GM19468 (cell line): ENCODE results near the gene LYPD6B.
A peak's percentile ranks its signal among the peaks of the same experiment; 100 is the strongest.

Experiments used
- ATAC-seq: cut with Tn5 transposase; IDR thresholded peaks from one replicate; pipeline ENCODE4 v1.9.1; 2021; ENCODE audit warnings: mild to moderate bottlenecking, moderate library complexity, moderate number of reproducible peaks; ENCODE audit not compliant: unreplicated experiment; ENCODE audit errors: extremely low read depth

The LYPD6B gene

GRCh38 chr2:149037851-149038250 lies 648 bp upstream of the LYPD6B start:
- no peak for ATAC-seq

GRCh38 chr2:149039213-149039724 lies 770 bp downstream of the LYPD6B start:
- ATAC-seq = no peak

GRCh38 chr2:149040451-149040850 lies 2.0 kb downstream of the LYPD6B start:
- no peak for ATAC-seq

- no peak for ATAC-seq
Observed at GRCh38 chr2:149041482-149041881, 3.0 kb downstream of the LYPD6B start.

- no peak for ATAC-seq
Observed at GRCh38 chr2:149042881-149043280, 4.4 kb downstream of the LYPD6B start.

GRCh38 chr2:149044500-149044899 lies 6.0 kb downstream of the LYPD6B start:
- ATAC-seq = no peak

- no peak for ATAC-seq
Observed at GRCh38 chr2:149047118-149047517, 8.6 kb downstream of the LYPD6B start.

- ATAC-seq = no peak
Observed at GRCh38 chr2:149049142-149049541, 10.6 kb downstream of the LYPD6B start.

GRCh38 chr2:149050188-149050587 lies 11.7 kb downstream of the LYPD6B start:
- peak; percentile 52 for ATAC-seq

- no peak for ATAC-seq
Observed at GRCh38 chr2:149055751-149056150, 17.3 kb downstream of the LYPD6B start.

- ATAC-seq = no peak
Observed at GRCh38 chr2:149056541-149057255, 18.2 kb downstream of the LYPD6B start.

GRCh38 chr2:149057401-149057800 lies 18.9 kb downstream of the LYPD6B start:
- ATAC-seq = no peak

- no peak for ATAC-seq
Observed at GRCh38 chr2:149058936-149059335, 20.4 kb downstream of the LYPD6B start.

GRCh38 chr2:149059822-149060221 lies 21.3 kb downstream of the LYPD6B start:
- no peak for ATAC-seq

- no peak for ATAC-seq
Observed at GRCh38 chr2:149061133-149061745, 22.7 kb downstream of the LYPD6B start.

- ATAC-seq = no peak
Observed at GRCh38 chr2:149062531-149062930, 24.0 kb downstream of the LYPD6B start.

GRCh38 chr2:149063177-149063576 lies 24.7 kb downstream of the LYPD6B start:
- ATAC-seq = no peak

- no peak for ATAC-seq
Observed at GRCh38 chr2:149064365-149064841, 25.9 kb downstream of the LYPD6B start.

GRCh38 chr2:149064856-149065630 lies 26.5 kb downstream of the LYPD6B start:
- ATAC-seq = no peak

- no peak for ATAC-seq
Observed at GRCh38 chr2:149068225-149068995, 29.9 kb downstream of the LYPD6B start.
